ENCODE results near the gene SESN2.

DNA sequence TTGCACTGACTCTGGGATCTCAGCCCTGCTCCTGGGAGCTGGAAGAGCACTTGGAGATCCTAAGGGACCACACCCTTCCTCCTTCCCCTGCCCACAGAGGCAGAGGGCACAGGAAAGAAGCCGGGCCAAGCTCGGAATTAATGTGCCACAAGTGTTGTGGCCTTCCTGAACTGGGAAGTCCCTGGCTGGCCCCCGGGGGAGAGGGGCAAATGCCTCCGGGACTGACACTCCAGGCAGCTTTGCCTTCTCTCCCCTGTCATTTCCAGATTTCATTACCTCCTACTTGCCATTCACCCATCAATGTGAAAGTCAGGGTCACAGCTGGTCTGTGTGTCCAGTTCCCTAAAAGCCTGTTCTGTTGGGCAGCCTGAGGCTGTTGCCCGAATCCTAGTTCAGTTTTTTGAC lies 21.7 kb downstream of the SESN2 start:
- TF ChIP-seq POLR2A (IDR thresholded peaks at IDR 0.05; ENCODE audit: low read depth, low read length): no peak
- no peak for TF ChIP-seq POLR2AphosphoS5 (IDR thresholded peaks at IDR 0.05; ENCODE audit: low read depth, low read length)
- no peak for TF ChIP-seq TAF1 (IDR thresholded peaks at IDR 0.05; ENCODE audit: low read depth, low read length)
- no peak for TF ChIP-seq PAX5 (IDR thresholded peaks at IDR 0.05; ENCODE audit: insufficient read depth, low read length, severe bottlenecking)
- TF ChIP-seq SPI1 (IDR thresholded peaks at IDR 0.05; ENCODE audit: low read depth, low read length): no peak
- TF ChIP-seq POU2F2 (IDR thresholded peaks at IDR 0.05; ENCODE audit: low read depth, low read length): no peak

Measured in GM12891 (cell line).